ENCODE measurements around the gene CLIP4.

Gene CLIP4

DNA sequence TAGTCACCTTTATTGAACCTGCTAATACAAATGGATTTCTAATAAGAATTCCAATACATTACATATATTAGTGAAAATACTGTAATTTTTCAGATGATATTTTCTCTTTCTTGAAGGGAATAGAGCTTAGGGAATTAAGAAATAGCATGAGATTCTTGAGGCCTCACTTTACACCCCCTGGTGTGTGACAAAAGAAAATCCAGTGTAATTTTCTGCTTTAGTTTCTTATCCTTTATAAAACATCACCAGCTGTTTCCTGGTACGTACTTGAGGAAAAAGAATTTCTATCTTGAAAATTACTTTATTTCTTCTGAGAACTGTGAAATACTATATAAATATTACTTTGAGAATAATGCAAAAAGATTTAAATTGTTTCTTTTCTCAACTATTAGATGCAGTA is 71.6 kb downstream of the CLIP4 start:
- DNase-seq: no peak

DNA sequence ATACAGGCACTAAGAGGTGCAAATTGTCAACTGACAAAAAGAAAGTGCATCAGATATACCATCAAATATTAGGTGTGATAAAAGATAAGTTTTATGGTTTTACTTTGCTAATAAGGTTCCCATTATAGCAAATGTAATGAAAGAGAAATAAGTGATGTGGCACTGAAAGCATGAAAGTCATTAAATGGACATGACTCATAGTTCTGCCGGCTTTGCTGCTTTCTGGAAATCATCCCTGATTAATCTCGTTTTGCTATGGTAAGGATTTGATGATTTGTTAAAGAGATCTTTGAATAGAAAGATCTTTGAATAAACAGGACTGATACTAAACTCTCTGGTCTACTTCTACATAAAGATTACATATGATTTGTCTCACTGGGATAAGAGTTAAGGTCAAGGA is 72.7 kb downstream of the CLIP4 start:
- DNase-seq: no peak

DNA sequence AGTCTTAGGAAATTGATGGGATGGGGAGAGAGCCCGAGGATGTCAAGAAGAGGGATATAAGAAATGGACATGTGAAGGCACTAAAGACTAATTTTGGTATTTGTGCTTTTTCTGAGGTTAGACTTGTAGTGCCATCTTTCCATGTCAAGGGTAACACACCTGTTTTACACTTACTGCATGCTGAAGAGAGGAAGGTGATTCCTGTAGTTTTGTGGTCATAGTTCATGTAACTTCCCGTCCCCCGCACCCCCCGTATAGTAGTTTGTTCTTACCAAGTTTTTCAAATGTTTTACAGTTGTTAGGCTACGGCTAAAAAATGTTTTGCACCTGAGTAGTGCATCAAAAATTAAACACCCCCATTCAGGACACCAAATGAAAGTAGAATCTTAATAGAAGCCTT is 73.8 kb downstream of the CLIP4 start:
- DNase-seq: no peak

DNA sequence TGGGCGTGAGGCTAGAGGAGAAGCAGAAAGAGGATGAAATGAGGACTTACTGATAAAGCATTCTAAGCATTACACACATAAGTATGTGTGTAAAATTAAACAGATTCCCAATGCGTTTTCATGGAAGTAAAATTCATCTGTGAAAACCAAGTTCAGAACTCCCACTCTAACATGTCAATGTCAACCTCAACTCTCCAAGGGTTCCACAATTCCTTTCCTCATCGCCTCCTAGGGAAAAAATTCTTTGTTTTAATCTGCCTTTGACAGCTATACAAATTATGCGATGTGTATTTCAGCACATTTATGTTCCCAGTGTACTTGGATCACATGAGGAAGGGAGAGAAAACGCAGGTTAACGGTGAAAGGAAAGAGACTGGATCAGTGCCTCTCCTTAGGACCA is 76.6 kb downstream of the CLIP4 start:
- DNase-seq: no peak

DNA sequence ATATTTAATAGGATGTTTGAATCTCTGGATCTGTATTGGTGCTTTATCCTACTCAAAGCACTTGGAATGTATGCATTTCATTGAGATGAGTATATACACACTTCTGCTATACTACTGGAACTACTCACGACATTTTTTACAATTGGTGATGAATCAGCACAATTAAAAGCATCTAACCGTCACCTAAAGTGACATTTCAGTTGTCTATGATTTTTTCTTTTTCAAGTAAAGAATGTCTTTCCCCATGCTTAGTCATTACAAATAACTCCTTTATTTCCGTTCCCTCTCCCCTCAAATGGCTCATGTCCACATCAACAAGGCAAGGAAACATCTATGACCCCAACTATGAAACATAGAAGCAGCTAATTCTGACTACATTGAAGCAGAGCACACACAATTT is 77.3 kb downstream of the CLIP4 start:
- DNase-seq: no peak

DNA sequence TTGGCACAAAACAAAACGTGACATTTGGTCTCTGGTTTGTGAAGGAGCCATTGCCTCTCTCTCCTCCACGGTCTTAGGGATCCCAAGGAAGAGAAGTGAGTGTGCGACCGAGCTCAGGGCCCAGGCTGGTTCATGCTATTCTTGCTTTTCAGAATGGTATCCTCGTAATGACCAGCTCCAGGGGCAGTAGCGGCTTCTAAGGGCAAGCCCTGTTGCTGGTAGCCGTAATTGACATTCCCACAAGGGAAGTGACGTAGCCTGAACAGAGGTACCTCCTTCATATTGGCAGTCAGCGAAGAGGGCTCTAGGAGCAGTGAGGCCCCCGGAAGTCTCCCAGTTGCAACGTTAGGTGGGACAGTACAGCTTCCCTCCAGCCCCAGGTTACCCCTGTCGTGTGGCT is 77.9 kb downstream of the CLIP4 start:
- no peak for DNase-seq

DNA sequence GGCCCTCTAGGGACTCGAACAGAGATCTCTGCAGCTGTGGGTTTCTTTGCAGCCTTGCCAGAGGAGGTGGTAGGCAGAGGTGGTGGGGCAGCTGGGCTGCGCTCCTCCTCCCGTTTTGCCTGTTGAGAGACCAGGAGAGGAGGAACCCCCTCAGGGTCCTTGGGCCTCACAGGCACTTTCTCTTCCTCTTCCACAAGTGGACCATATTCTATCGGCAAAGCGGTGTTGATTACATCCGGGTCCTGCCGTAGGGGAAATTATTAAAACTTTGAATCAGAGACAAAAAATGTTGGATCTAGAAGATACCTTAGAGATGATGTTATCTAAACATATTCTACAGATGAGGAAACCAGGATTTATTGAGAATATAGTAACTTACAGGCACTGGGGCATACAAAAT is 78.5 kb downstream of the CLIP4 start:
- DNase-seq: no peak

DNA sequence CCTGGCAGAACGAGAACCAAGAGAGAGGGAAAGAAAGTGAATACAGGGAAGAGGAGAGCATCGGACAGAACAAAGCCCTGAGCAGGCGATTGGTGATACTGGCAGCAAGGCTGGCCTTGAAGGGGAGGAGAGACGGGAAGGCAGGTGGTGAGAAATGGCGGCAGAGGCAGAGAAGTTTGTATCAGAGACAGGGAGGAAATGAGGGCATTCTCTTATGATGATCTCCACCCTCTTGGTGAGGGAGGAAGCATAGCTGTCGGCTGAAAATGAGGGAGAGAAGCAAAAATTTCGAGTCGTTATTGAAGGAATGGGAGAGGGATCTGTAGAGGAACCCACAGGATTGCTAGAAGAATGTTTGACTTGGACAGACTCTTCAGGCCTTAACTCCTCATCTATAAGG is 80.6 kb downstream of the CLIP4 start:
- DNase-seq: no peak

DNA sequence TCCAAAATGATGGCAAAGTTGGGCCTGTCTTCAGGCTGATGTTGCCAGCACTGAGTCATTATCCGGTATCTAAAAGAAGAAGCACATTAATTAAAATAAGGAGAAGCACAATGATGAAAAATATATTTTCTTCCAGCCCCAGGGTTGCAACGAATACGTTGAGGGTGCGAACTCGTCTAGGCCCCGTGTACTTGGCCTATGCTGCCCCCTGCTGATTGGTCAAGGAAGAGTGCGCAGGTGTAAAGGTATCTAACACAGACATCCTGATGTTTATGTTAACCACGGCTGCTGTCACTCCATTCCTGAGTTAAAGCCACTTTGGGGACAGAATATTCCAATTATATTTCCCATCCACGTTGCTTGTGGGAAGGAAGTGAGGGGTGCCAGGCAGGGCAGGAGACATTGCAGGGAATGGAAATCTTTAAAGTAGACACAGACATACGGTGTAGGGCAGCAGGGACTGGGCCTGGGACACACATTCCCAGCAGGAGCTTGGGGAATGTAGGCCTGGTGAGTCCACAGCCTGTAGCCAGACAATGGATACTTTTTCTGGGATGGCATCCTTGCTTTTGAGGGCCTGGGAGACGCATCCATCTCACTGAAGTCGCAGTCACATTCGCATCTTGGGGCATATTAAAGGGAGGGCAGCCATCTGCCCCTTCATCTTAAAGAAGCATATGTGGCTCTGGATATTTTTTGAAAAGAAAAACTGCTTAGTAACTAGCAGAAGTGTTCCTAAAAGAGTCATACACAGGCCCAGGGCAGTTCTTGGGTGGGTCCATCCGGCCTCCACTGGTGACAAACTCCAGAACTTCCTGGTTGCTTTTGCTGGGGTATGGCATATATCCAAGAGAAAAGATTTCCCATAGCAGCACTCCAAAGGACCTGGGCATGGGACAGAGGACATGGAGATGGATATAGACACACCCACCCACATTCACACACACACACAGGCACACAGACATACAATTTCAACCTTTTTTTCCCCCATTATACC is 81.9 kb downstream of the CLIP4 start:
- peak in 41 of 56 donors; percentile 3 to 78 (median 30) for DNase-seq

DNA sequence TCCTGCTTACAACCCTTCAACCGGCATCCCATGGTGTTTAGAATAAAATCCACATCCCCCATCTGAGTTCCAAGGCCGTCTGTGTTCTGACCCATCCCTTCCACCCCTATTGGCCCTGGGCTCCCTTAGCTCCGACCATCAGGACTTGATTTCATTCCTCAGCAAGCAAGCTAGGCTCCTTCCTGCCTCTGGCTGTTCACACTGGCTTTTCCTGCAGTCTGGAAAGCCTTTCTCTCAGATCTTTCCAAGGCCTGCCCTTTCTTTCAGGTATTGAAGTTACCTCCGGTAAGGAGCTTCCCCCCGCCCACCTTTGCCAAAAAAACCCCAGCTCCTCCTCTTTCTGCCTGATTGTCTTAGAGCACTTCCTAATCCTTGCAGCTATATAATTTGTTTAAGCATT is 86.8 kb downstream of the CLIP4 start:
- DNase-seq: no peak

DNA sequence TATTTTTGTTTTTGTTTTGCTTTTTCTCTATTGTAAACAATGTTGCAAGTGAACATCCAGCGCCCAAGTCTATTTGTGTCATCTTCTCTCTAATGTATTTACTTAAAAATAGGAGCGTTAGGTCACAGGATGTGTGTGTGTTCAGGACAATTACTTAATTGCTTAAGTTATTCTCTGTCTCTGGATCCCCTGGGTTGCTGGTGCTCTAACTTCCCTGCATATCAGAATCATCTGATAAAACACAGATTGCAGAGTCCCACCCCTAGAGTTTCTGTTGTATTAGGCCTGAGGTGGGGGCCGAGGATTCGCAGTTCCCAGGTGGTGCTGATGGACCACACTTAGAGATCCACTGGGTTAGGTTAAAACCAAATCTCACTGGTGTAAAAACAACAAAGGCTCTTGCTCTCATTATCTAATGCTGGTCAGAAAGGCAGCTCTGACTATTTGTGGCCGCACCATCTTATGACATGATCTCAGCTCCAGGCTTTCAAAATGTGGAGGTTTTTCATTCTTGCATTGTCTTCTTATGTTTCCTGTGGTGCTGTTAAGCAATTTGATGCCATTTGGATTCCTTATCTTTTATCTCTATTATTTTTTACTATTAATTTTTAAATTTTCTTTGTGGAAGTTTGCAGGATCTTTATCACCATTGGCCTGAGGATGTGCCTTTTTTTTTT is 87.7 kb downstream of the CLIP4 start:
- DNase-seq: no peak

DNA sequence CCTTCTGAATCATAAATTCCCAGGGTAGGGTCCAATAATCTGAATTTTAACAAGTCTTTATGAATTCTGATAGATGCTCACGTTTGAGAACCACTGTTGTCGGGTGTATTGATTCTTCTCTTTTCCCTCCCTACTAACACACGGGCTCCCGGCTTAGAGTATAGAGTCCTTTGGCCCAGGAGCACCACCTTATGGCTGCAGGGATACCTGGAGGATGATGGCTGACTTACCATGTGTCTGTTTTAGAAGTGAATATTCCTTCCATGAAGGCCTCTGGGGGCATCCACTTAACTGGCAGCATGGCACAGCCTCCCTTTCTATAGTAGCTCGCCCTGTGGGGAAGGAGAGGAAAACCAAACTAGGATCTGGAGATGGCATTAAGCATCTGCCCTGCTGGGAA is 91.7 kb downstream of the CLIP4 start:
- no peak for DNase-seq

DNA sequence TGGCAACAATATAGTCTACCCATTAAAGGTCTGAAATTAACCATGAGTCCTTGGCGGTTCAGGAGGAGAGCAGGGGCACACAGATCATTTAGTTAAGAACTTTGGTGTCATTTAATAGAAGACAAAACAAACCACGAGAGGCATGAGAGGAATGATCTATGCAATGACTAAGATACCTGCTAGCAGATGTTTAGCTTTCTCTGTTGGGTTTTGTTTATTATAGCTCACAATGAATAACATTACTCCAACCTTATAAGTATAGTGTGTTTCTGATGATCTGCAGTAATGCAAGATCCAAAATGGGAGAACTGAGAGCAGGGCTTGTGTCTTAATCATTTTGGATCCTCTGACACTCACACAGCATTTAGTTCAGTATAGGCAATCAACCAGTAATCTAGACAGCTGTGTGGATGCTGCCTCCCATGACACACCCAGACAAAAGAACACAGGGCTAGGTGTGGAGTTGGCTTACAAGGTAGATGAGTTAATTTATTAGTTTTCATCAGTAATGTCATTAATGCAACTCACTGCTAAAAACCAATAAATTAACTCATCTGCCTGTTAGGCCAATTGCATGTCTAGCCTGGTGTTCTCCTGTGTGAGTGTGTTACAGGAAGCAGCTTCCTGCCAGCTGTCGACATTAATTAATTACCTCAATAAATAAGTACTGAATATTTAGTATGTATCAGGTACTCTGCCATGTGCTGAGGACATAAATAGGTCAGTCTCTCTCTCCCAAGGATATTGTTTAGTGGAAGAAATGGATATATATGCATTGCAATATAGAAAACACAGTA is 92.3 kb downstream of the CLIP4 start:
- no peak for DNase-seq

DNA sequence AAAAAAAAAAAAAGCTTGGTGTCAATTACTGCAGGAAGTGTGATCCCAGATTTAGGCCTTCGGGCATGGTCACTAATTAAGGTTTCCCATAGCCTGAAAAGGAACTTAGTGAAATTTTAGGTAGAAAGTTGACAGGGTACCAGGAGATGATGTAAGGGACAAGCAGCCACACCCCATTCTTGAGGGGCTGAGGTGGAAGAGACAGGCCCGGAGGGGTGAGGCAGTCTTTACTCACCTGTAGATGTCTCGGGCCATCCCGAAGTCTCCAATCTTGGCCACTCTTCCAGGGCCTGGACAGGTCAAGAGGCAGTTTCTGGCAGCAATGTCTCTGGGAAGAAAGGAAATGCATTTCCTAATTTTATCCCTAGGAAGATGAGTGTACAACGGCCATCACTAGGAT is 94.3 kb downstream of the CLIP4 start:
- no peak for DNase-seq

DNA sequence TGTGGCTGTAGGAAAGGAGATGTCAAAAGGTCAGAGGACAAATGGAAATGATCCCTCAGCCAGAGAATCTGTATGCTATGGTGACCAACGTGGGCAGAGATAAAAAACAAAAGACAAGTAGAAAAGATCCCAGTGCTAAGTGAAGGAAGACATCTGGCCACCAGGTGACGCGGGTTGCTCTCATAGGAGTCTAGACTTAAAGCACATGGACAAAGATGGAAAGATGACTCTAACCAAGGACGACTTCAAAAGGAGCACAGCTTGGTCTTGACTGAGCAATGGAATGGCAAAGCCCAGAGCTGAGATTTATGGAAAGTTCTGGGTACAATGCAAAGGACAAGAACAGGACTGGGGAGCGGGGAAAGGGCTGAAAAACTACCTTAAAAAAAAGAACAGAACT is 96.8 kb downstream of the CLIP4 start:
- no peak for DNase-seq

DNA sequence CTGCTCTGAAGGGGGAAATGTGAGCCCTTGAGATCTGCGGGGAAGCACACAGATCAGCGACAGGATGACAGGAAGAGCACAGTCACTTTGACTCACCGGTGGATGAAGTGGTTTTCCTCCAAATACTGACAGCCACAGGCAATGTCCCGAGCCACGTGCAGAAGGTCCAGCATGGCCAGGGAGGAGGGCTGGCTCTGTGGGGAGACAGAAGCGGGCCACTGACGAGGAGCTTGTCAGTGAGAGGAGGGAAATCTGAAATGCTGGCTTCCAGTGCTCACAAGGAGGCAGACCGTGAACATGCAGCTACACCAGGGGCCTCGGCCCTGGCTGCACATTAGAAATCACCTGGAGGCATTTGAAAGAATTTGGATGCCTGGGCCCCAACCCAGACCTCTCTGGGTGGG is 98.7 kb downstream of the CLIP4 start:
- DNase-seq: no peak

DNA sequence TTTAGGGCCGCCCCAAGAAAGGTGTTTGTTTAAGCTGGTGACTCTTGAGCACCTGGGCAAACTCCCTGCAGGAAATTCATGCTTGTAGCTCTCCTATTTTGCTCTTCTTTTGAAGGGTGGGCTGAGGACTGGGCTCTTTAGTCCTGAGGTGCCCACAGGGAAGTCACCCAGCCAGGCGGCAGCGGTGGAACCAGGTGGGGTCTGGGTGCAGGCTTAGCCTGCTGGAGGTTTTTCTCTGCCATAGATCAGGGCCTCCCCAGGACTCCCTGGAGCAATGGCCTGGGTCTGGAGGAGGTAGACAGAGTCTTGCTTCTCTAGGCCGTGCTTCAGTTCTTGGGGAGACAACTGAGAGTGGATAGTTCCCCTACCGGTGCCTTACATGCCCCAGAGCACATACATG is 99.9 kb downstream of the CLIP4 start:
- DNase-seq: no peak

DNA sequence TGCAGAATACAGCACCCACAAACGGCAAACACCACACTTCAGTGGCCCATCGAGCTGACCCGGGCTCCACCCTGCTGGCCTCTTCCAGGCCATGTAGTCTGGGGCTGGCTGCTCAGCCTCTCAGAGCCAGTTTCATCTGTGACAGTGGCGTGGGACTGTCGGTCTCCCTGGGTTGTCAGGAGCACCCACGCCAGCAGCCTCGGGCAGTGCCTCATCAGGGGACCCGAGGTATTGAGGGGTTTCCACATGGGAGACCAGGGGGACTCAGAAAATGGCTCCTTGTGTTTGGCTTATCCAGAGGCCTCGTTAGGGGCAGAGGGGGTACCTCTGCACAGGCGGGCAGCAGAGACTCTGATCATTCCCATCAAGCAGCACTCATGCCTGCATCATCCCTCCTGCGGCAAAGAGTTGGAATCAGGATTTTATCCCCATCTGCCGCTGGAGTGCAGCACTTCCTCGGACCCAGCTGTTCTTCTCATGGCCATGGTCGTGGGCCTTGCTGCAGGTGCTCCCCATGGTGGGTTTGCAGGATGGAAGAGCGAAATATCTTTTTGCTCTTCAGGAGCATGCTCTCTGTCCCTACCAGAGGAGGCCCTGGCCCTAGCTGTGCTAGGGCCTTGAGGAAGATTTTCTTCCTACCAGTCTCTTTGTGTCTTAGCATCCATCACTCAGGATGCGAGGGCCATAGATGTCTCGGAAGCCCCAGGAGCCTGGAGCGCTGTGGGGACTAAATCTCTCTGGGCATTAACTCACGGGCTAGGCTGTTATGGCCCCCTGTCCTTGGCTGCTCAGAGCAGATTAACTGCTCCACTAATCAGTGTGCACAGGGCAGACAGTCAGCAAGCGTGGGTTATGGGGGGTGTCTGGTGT is 100.8 kb downstream of the CLIP4 start:
- DNase-seq: no peak

DNA sequence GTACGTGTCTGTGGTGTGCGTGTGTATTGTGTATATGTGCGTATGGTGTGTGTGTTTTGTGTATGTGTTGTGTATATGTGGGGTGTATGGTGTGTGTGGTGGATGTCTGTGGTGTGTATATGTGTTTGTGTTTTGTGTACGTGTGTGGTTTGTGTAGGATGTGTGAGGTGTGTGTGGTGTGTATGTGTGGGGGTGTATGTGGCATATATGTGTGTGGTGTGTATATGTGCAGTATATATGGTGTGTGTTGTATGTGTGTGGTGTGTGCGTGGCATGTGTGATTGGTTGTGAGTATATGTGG is 101.3 kb downstream of the CLIP4 start:
- DNase-seq: no peak

DNA sequence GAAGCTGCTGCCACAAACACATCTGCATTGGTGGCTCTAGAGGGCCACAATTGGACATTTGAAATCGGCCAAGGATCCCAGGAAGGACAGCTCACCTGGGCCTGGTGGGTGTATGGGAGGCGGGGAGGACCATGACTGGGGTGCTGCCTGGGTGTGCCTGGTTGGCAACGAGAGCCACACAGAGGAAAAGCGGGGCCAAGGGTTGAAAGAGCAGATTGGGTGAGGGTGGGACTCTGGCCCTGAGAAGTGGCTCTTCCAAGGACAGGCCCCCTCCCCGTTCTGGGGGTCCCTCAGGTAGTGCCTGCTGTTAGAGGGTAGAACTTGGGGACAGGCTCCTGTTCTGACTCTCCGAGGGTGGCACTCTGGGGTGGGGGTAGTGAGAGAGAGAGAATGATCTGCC is 102.9 kb downstream of the CLIP4 start:
- no peak for DNase-seq

DNA sequence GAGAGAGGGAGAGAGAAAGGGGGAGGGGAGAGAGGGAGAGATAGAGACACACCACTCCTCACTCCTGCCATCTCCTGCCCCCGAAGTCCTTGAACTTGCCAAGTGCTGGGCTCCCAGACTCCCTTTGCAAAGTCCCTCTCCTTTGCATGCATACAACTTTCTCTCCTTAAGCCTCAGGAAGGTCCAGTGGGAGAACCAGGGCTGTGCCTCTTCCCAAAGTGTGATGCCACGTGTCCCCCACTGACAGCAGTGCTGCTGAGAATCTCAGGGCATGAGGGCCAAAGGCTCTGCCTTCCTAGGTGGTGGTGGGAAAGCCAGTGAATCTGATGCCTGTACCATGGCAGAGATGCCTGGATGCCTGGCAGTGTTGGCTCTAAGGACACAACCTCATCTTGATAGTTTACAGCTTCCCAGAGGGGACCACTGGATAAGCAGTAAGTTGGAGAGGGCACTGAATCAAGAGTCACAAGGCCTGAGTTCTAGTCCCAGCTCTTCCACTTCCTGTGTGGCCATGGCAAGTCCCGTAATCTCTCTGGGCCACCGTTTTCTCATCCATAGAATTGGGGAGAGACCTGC is 103.4 kb downstream of the CLIP4 start:
- no peak for DNase-seq

Measured in amygdala (tissue), 56 donors.